ENCODE measurements around the gene AP2B1.
A peak's percentile ranks its signal among the peaks of the same experiment; 100 is the strongest.

The AP2B1 gene

GRCh38 chr17:35725802-35726126 is 138.6 kb downstream of the AP2B1 start:
- H3K27ac ChIP-seq (ENCODE audit: low read length) = no peak overlapping the region

DNA sequence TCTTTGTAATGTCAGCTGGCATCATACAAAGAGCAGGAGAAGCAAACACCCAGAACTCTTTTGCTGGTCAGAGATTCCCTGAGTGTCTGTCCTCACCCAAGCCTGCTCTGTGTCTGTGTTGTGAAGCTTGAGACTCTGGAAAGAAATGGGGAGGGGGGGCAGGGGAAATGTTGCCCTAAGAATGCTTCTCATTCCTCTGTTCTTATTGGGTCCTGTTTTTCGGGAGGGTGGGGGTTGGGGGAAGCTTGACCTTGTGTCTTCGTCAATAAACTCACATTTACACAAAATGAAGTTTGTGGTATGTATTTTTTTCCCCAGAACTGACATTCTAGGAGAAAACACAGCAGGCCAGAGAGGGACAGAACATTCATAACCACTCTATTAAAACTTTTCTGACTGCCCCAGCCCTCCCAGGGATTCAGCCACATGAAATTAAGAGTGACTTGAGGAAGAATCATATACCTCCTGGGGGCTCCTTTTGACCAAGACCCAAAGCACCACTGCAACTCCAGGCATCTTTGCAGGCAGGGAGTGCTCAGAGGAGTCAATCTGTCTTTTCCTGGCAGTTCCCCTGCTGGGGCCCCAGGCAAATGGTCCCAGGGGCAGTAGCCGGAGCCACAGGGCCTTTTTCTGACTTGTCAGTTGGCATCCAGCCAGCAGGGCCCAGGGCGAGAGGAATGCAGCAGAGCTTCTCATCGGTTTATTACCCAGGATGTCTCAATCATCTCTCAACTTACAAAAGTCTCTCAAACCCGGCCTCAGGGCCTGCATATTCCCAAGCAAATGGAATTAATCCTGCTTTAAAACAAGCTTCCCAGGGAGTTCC is 139.2 kb downstream of the AP2B1 start:
- no peak overlapping the region for H3K4me3 ChIP-seq (ENCODE audit: low read length)
- H3K36me3 ChIP-seq (ENCODE audit: insufficient read depth, low read depth, low read length) = peaks cover 49% of the 10 kb centered on the region
- no peak overlapping the region for H3K9ac ChIP-seq (ENCODE audit: low read depth, low read length)
- peaks cover 26% of the 10 kb centered on the region for H3K4me1 ChIP-seq (ENCODE audit: insufficient read depth, low read length)
- H3K27ac ChIP-seq (ENCODE audit: low read length) = no peak overlapping the region
- H3K27me3 ChIP-seq (ENCODE audit: insufficient read depth, low read length) = peaks cover 10% of the 10 kb centered on the region
- H3K9me3 ChIP-seq (ENCODE audit: insufficient read depth, low read depth, low read length) = no peaks in the 10 kb centered on the region

More at GRCh38 chr17:35725802-35726126, 138.6 kb downstream of the AP2B1 start:
- Histone ChIP-seq H3K4me3 (ENCODE audit: low read length) (no peak overlapping the region), H3K27me3 (ENCODE audit: insufficient read depth, low read length) (peaks cover 5% of the 10 kb centered on the region), H3K9ac (ENCODE audit: low read depth, low read length) (no peak overlapping the region), H3K4me1 (ENCODE audit: insufficient read depth, low read length) (peaks cover 22% of the 10 kb centered on the region), H3K9me3 (ENCODE audit: insufficient read depth, low read depth, low read length) (no peaks in the 10 kb centered on the region), H3K36me3 (ENCODE audit: insufficient read depth, low read depth, low read length) (peaks cover 49% of the 10 kb centered on the region)

GRCh38 chr17:35726953-35727460 is 139.9 kb downstream of the AP2B1 start:
- H3K27me3 ChIP-seq (ENCODE audit: insufficient read depth, low read length) = peaks cover 10% of the 10 kb centered on the region
- H3K9ac ChIP-seq (ENCODE audit: low read depth, low read length) = no peak overlapping the region
- H3K36me3 ChIP-seq (ENCODE audit: insufficient read depth, low read depth, low read length) = peaks cover 42% of the 10 kb centered on the region
- H3K9me3 ChIP-seq (ENCODE audit: insufficient read depth, low read depth, low read length) = no peaks in the 10 kb centered on the region
- no peak overlapping the region for H3K4me3 ChIP-seq (ENCODE audit: low read length)
- peaks cover 26% of the 10 kb centered on the region for H3K4me1 ChIP-seq (ENCODE audit: insufficient read depth, low read length)
- H3K27ac ChIP-seq (ENCODE audit: low read length) = no peak overlapping the region

DNA sequence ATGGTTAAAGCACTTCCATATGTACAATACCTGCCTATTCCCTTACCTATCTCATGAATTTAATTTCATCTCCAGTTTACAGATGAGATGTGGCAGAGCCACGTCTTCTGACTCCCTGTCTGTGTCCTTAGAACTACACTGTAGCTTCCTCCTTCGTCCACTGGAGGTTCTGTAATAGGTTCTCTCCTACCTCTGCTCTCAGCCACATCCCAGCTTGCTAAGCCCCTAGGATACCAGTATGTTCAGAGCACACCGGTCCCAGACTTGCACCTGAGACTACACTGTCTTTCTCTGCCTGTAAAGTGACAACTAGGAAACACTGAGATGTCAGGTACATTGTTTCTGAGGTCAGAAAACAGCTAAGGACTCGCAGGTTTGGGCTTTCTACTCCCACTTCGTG is 140.5 kb downstream of the AP2B1 start:
- no peaks in the 10 kb centered on the region for H3K9me3 ChIP-seq (ENCODE audit: insufficient read depth, low read depth, low read length)
- H3K27me3 ChIP-seq (ENCODE audit: insufficient read depth, low read length) = peaks cover 15% of the 10 kb centered on the region
- H3K9ac ChIP-seq (ENCODE audit: low read depth, low read length) = no peak overlapping the region
- H3K27ac ChIP-seq (ENCODE audit: low read length) = no peak overlapping the region
- peaks cover 36% of the 10 kb centered on the region for H3K36me3 ChIP-seq (ENCODE audit: insufficient read depth, low read depth, low read length)
- no peak overlapping the region for H3K4me3 ChIP-seq (ENCODE audit: low read length)
- peaks cover 28% of the 10 kb centered on the region for H3K4me1 ChIP-seq (ENCODE audit: insufficient read depth, low read length)

GRCh38 chr17:35728551-35728950 is 141.4 kb downstream of the AP2B1 start:
- Histone ChIP-seq H3K4me3 (ENCODE audit: low read length) (no peak overlapping the region), H3K9me3 (ENCODE audit: insufficient read depth, low read depth, low read length) (no peaks in the 10 kb centered on the region), H3K27ac (ENCODE audit: low read length) (no peak overlapping the region), H3K27me3 (ENCODE audit: insufficient read depth, low read length) (peaks cover 18% of the 10 kb centered on the region), H3K9ac (ENCODE audit: low read depth, low read length) (no peak overlapping the region), H3K4me1 (ENCODE audit: insufficient read depth, low read length) (peaks cover 32% of the 10 kb centered on the region), H3K36me3 (ENCODE audit: insufficient read depth, low read depth, low read length) (peaks cover 27% of the 10 kb centered on the region)

DNA sequence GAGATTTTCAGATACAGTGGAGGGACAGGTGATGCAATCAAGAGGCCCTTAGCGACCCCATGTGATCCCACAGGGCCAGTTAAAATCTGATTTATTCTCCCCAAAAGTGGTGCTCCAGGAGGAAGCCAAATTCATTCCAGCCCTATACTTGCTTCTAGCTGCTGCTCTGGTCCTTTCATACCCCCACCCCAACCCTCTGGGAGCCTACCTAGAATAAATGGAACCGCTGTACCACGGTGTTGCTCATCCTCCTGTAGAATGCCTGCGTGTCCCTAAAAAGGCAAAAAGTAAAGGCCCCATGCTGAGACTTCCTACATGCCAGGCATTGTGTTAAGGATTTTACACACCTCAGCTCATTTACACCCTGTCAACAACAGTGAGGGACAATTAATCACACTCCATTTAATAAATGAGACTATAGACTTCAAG is 142.3 kb downstream of the AP2B1 start:
- H3K4me1 ChIP-seq (ENCODE audit: insufficient read depth, low read length) = peaks cover 32% of the 10 kb centered on the region
- peaks cover 18% of the 10 kb centered on the region for H3K36me3 ChIP-seq (ENCODE audit: insufficient read depth, low read depth, low read length)
- H3K4me3 ChIP-seq (ENCODE audit: low read length) = no peak overlapping the region
- H3K9me3 ChIP-seq (ENCODE audit: insufficient read depth, low read depth, low read length) = no peaks in the 10 kb centered on the region
- H3K9ac ChIP-seq (ENCODE audit: low read depth, low read length) = 0 out of 2 replicates have a peak overlapping the region, but pooled peaks have one; percentile 38
- H3K27me3 ChIP-seq (ENCODE audit: insufficient read depth, low read length) = peaks cover 18% of the 10 kb centered on the region
- no peak overlapping the region for H3K27ac ChIP-seq (ENCODE audit: low read length)

- H3K9ac ChIP-seq (ENCODE audit: low read depth, low read length) = no peak overlapping the region
- H3K27ac ChIP-seq (ENCODE audit: low read length) = no peak overlapping the region
- peaks cover 18% of the 10 kb centered on the region for H3K27me3 ChIP-seq (ENCODE audit: insufficient read depth, low read length)
- peak overlapping the region; percentile 65; the same call in 1 of the 2 replicates for H3K4me3 ChIP-seq (ENCODE audit: low read length)
- no peaks in the 10 kb centered on the region for H3K9me3 ChIP-seq (ENCODE audit: insufficient read depth, low read depth, low read length)
- H3K4me1 ChIP-seq (ENCODE audit: insufficient read depth, low read length) = peaks cover 32% of the 10 kb centered on the region
- H3K36me3 ChIP-seq (ENCODE audit: insufficient read depth, low read depth, low read length) = peaks cover 7% of the 10 kb centered on the region
These were observed 143.4 kb downstream of the AP2B1 start for GRCh38 chr17:35730400-35731005.

DNA sequence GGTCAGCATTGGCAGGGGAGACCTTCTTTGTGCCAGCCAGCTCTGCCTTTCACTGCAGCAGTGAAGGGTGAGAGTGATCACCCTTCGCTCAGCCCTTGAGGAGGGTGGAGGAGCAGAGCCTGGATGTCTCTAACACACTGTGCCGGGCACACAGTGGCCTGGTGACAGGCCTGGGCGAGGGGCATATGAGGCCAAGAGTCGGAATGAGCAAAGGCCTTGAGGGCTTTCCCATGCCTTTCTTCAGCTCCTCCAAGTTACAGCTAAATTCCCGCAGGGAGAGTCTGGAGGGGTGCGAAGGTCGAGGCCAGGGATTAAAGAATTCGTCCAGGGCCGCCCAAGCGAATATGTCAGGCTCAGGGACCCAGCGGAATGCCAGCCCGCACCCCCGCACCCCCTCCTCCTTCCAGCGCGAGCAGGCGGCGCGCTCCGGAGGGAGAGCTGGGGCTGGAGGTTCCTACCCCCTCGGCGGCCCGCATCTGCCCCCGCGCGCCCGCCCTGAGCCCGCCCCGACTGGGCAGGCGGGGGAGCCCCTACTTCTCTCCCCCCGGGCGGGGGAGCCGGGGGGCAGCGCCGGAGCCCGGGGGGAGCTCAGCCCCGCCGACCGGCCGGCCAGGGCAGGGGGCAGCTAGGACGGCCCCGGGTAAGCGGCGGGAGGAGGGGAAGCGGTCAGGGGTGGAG is 144.3 kb downstream of the AP2B1 start, which contains the start of gene RASL10B:
Gene RASL10B, plus strand, starts transcription at position 401 of the 678 bp plus-strand sequence. CDS start 3,546 bp downstream, outside the sequence.
- Histone ChIP-seq H3K4me3 (ENCODE audit: low read length) (peak within 1 kb of the TSS; percentile 81), H3K9me3 (ENCODE audit: insufficient read depth, low read depth, low read length) (no peaks in the 10 kb centered on the region), H3K9ac (ENCODE audit: low read depth, low read length) (peak within 1 kb of the TSS; percentile 51; the same call in 1 of the 2 replicates), H3K27ac (ENCODE audit: low read length) (no peak within 1 kb of the TSS), H3K27me3 (ENCODE audit: insufficient read depth, low read length) (peaks cover 18% of the 10 kb centered on the region), H3K4me1 (ENCODE audit: insufficient read depth, low read length) (peaks cover 32% of the 10 kb centered on the region), H3K36me3 (ENCODE audit: insufficient read depth, low read depth, low read length) (peaks cover 1% of the 10 kb centered on the region; the same call in 1 of the 2 replicates)

DNA sequence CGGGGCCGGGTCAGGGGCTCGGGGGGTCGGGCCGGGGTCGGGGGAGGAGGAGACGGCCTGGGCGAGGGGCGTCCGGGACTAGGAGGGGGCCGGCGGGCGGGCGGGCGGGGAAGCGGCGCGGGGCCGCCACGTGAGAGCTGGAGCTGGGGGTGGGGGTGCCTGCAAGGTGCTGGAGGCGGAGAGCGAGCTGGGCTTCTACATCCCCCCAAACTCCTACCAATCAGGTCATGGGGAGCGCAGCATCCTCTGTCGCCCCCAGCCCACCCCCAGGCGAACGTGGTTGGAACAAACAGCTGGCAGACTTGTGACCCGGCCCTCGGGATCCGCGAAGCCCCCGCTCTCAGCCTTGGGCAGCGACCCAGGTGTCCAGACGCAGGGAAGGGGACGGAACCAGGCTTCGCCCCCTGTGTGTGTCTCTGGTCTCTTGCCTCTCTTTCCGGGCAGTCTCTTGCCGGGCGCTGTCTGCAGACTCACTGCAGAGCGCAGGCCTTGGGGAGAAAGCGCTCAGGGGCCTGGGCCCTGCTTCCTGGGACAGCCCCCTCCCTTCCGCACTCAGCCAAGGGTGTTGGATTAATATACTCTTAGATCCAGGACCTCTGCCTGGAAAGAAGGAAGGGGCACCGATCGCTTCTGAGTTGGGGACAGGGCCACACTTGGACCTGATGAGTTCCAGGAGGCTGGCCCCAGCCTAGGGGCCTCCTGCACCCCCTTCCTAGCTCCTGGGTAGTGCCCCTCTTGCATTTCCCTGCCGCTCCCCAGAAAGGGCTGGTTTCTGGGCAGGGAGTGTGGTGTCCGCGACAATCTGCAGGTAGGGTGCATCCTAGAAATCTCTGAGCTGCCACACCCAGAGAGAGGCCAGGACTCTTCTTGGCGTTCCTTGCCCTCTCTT is 145.0 kb downstream of the AP2B1 start:
- no peaks in the 10 kb centered on the region for H3K9me3 ChIP-seq (ENCODE audit: insufficient read depth, low read depth, low read length)
- peak overlapping the region; percentile 81 for H3K4me3 ChIP-seq (ENCODE audit: low read length)
- H3K4me1 ChIP-seq (ENCODE audit: insufficient read depth, low read length) = peaks cover 32% of the 10 kb centered on the region
- H3K27me3 ChIP-seq (ENCODE audit: insufficient read depth, low read length) = peaks cover 18% of the 10 kb centered on the region
- no peak overlapping the region for H3K27ac ChIP-seq (ENCODE audit: low read length)
- H3K9ac ChIP-seq (ENCODE audit: low read depth, low read length) = peak overlapping the region; percentile 51; the same call in 1 of the 2 replicates
- H3K36me3 ChIP-seq (ENCODE audit: insufficient read depth, low read depth, low read length) = no peaks in the 10 kb centered on the region

- peaks cover 32% of the 10 kb centered on the region for H3K4me1 ChIP-seq (ENCODE audit: insufficient read depth, low read length)
- no peaks in the 10 kb centered on the region for H3K36me3 ChIP-seq (ENCODE audit: insufficient read depth, low read depth, low read length)
- no peaks in the 10 kb centered on the region for H3K9me3 ChIP-seq (ENCODE audit: insufficient read depth, low read depth, low read length)
- peaks cover 19% of the 10 kb centered on the region for H3K27me3 ChIP-seq (ENCODE audit: insufficient read depth, low read length)
- H3K27ac ChIP-seq (ENCODE audit: low read length) = no peak overlapping the region
- peak overlapping the region; percentile 51; the same call in 1 of the 2 replicates for H3K9ac ChIP-seq (ENCODE audit: low read depth, low read length)
- peak overlapping the region; percentile 81 for H3K4me3 ChIP-seq (ENCODE audit: low read length)
These were observed 145.6 kb downstream of the AP2B1 start for GRCh38 chr17:35732806-35733136.

- no peak overlapping the region for H3K9ac ChIP-seq (ENCODE audit: low read depth, low read length)
- H3K4me3 ChIP-seq (ENCODE audit: low read length) = no peak overlapping the region
- no peaks in the 10 kb centered on the region for H3K36me3 ChIP-seq (ENCODE audit: insufficient read depth, low read depth, low read length)
- no peak overlapping the region for H3K27ac ChIP-seq (ENCODE audit: low read length)
- H3K9me3 ChIP-seq (ENCODE audit: insufficient read depth, low read depth, low read length) = no peaks in the 10 kb centered on the region
- H3K4me1 ChIP-seq (ENCODE audit: insufficient read depth, low read length) = peaks cover 30% of the 10 kb centered on the region
- peaks cover 25% of the 10 kb centered on the region for H3K27me3 ChIP-seq (ENCODE audit: insufficient read depth, low read length)
These were observed 146.2 kb downstream of the AP2B1 start for GRCh38 chr17:35733366-35733765.

Measured in iPS-20b (cell line).